Kidney (tissue), 14 donors: Measurements from ENCODE around the gene DUSP6. TPM values are rescaled to one million over a fixed set of nuclear protein-coding genes. Genes with fewer than 3 reads are reported as not detected.

Experiments
- DNase-seq, 5 donors: peaks; one replicate each; pipeline ENCODE4 v3.0.0-alpha.2; 2013 to 2020
- FAIRE-seq: peaks from 2 replicates; lab custom pipeline; 2012; peaks lifted over from hg19 to GRCh38; lab: Jason Lieb, UNC
- H3K27ac ChIP-seq, 2 donors: one replicate each; pipeline ENCODE4 v1.7.0; 2013; ENCODE audit warnings: low read depth in 2 of 2, low read length in 2 of 2, inconsistent platforms in 1 of 2
- H3K27me3 ChIP-seq: one replicate; pipeline ENCODE4 v1.7.1; 2013; ENCODE audit warnings: low read length, inconsistent platforms; ENCODE audit not compliant: control insufficient read depth, insufficient read depth
- H3K36me3 ChIP-seq, 3 donors: one replicate each; pipeline versions ENCODE4 v1.7.0 to v1.7.1; 2013; ENCODE audit warnings: low read length in 3 of 3, control low read depth in 1 of 3, inconsistent platforms in 1 of 3; ENCODE audit not compliant: insufficient read depth in 3 of 3, control insufficient read depth in 2 of 3
- H3K4me1 ChIP-seq, 3 donors: one replicate each; pipeline versions ENCODE4 v1.7.0 to v1.7.1; 2013; ENCODE audit warnings: low read length in 3 of 3, inconsistent platforms in 1 of 3, low read depth in 1 of 3; ENCODE audit not compliant: control insufficient read depth in 2 of 3, insufficient read depth in 2 of 3
- H3K4me3 ChIP-seq, 3 donors: one replicate each; pipeline versions ENCODE4 v1.7.0 to v1.8.1; 2013; ENCODE audit warnings: low read length in 3 of 3, control low read depth in 1 of 3, inconsistent platforms in 1 of 3
- H3K9ac ChIP-seq, 3 donors: one replicate each; pipeline versions ENCODE4 v1.7.0 to v1.7.1; 2013; ENCODE audit warnings: low read length in 3 of 3, control low read depth in 1 of 3, inconsistent platforms in 1 of 3
- H3K9me3 ChIP-seq, 3 donors: one replicate each; pipeline versions ENCODE4 v1.7.0 to v1.7.1; 2013; ENCODE audit warnings: low read length in 3 of 3, control low read depth in 1 of 3, inconsistent platforms in 1 of 3; ENCODE audit not compliant: control insufficient read depth in 2 of 3, insufficient read depth in 1 of 3
- CTCF ChIP-seq: IDR thresholded peaks from 3 replicates; pipeline ENCODE4 v1.5.1; 2012; ENCODE audit warnings: mild to moderate bottlenecking, moderate library complexity, borderline replicate concordance; ENCODE audit not compliant: insufficient read depth; ENCODE audit errors: extremely low read depth
- intact Hi-C: fragments of 100-400 bp; cut with DNase I; formaldehyde crosslinking; loops from one replicate; pipeline ENCODE4 v1.11.1; 2022
- polyA plus RNA-seq: library from polyadenylated mRNA; stranded (reverse); fragments of 350-450 nt; fragmentation: Illumina TruSeq; extraction: RNeasy Lipid Tissue Mini Kit (QIAGEN cat#74804); gene quantifications from one replicate; pipeline ENCODE4 v1.2.3, GENCODE V29; 2014; ENCODE audit warnings: low read depth, low replicate concordance; ENCODE audit not compliant: insufficient read depth
- total RNA-seq: library from RNA; stranded (reverse); fragmentation: NEBNext Ultra II Directional; extraction: Animal tissue kit (Norgen Biotek cat#: 25700); gene quantifications from one replicate; pipeline ENCODE4 v1.2.1, GENCODE V29; 2021
- donor health status: control.
- donor health status: control.
- donor health status: control.
- donor health status: control.
- donor health status: control.
- donor health status: DM: yes; HTN: yes; CAD: no.
- donor health status: Normal renal cell carcinoma (clear cell type).

DUSP6 gene
- total and polyA plus RNA-seq, 2 donors from 2014 or later = 35.3 to 91.8 TPM

- Histone ChIP-seq H3K36me3 (no peaks in the 10 kb centered on the region), H3K27me3 (no peaks in the 10 kb centered on the region), H3K9ac (peak overlapping the region in 1 of 3 donors; percentile 65), H3K4me3 (peak overlapping the region; percentile 12 to 35 (median 22)), H3K4me1 (peaks cover 0 to 18% (median 11%) of the 10 kb centered on the region in 3 donors), H3K27ac (peak overlapping the region; percentile 74 to 78), H3K9me3 (no peaks in the 10 kb centered on the region)
- no peak for TF ChIP-seq CTCF
- FAIRE-seq (no peak), DNase-seq (peak in 4 of 5 donors; percentile 83 to 93 (median 88))
- intact Hi-C loops = no loop called here
These were observed 5.0 kb upstream of the DUSP6 start for GRCh38 chr12:89357297-89357730.

GRCh38 chr12:89356069-89356665, 3.9 kb upstream of the DUSP6 start:
- no peak for FAIRE-seq
- intact Hi-C loops = no loop called here
- no peak for TF ChIP-seq CTCF
- Histone ChIP-seq H3K4me3 (peak overlapping the region in 1 of 3 donors; percentile 97), H3K27me3 (no peaks in the 10 kb centered on the region), H3K9me3 (no peaks in the 10 kb centered on the region), H3K27ac (peak overlapping the region; percentile 54 to 79), H3K36me3 (peaks cover 0 to under 1% (median 0%) of the 10 kb centered on the region in 3 donors), H3K4me1 (peaks cover 0 to 18% (median 11%) of the 10 kb centered on the region in 3 donors), H3K9ac (peak overlapping the region in 1 of 3 donors; percentile 91)
- no peak for DNase-seq

GRCh38 chr12:89355243-89356068, 3.2 kb upstream of the DUSP6 start:
- H3K4me1 ChIP-seq = peaks cover 0 to 18% (median 11%) of the 10 kb centered on the region in 3 donors
- intact Hi-C loops = no loop called here
- DNase-seq = peak in 2 of 5 donors; percentile 50 to 53
- no peaks in the 10 kb centered on the region for H3K27me3 ChIP-seq
- no peaks in the 10 kb centered on the region for H3K9me3 ChIP-seq
- peak overlapping the region; percentile 96 to 99 for H3K27ac ChIP-seq
- FAIRE-seq = no peak
- peak; percentile 5 for TF ChIP-seq CTCF
- peak overlapping the region; percentile 51 to 97 (median 86) for H3K4me3 ChIP-seq
- peak overlapping the region; percentile 27 to 91 (median 59) for H3K9ac ChIP-seq
- H3K36me3 ChIP-seq = peaks cover 0 to 8% (median 1%) of the 10 kb centered on the region in 3 donors
